Measurements from ENCODE around the gene HTT. TPM values are rescaled to one million over a fixed set of nuclear protein-coding genes. Genes with fewer than 3 reads are reported as not detected.

The HTT gene
- total RNA-seq, 2 donors from 2014 or later, result 51.0 to 55.5 TPM

DNA sequence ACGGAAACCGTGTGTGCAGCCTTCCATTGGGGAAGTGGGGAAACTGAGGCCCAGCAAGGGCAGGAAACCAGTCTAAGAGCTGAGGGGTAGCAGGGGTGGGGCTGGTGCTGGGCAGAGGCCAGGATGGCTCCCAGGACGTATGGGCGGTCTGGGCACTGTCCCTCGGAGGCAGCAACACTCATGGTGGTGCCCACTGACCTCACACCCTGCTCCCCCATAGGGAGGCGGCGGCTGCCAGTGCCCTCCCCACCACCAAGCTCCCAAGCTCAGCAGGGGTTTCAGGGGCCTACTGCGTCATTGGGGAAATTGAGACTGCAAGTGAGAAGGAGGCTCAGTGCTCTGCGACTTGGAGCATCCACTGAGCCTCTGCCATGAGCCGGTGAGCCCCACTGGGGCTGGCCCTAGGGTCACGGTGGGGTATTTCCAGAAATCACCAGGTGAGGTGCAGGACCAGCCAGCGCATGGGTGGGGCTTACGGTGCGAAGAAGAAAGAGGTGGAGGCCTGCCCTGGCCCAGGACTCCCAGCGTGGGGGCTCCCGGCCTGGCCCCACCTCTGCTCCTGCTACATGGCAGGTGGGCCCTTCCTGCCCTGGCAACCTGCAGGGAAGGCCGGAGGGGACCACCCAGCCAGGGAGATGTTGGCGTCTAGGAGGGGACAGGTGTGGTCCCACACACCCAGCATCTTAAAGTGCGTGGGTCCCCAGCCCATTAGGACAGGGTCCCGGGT is 175.4 kb downstream of the HTT start:
- no peaks in the 10 kb centered on the region for H3K4me1 ChIP-seq
- H3K27ac ChIP-seq, result no peak overlapping the region
- TF ChIP-seq, protein P1, sequence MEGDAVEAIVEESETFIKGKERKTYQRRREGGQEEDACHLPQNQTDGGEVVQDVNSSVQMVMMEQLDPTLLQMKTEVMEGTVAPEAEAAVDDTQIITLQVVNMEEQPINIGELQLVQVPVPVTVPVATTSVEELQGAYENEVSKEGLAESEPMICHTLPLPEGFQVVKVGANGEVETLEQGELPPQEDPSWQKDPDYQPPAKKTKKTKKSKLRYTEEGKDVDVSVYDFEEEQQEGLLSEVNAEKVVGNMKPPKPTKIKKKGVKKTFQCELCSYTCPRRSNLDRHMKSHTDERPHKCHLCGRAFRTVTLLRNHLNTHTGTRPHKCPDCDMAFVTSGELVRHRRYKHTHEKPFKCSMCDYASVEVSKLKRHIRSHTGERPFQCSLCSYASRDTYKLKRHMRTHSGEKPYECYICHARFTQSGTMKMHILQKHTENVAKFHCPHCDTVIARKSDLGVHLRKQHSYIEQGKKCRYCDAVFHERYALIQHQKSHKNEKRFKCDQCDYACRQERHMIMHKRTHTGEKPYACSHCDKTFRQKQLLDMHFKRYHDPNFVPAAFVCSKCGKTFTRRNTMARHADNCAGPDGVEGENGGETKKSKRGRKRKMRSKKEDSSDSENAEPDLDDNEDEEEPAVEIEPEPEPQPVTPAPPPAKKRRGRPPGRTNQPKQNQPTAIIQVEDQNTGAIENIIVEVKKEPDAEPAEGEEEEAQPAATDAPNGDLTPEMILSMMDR (IDR thresholded peaks at IDR 0.05), result no peak
- DNase-seq, result no peak
- no peaks in the 10 kb centered on the region for H3K27me3 ChIP-seq
- H3K4me3 ChIP-seq, result no peak overlapping the region
- intact Hi-C loops (cut with DNase I), result no loop called here
- no peak overlapping the region for H3K9ac ChIP-seq (ENCODE audit: low read depth in 2 of 2, low read length in 2 of 2)
- no peaks in the 10 kb centered on the region for H3K9me3 ChIP-seq
- no peaks in the 10 kb centered on the region for H3K36me3 ChIP-seq

DNA sequence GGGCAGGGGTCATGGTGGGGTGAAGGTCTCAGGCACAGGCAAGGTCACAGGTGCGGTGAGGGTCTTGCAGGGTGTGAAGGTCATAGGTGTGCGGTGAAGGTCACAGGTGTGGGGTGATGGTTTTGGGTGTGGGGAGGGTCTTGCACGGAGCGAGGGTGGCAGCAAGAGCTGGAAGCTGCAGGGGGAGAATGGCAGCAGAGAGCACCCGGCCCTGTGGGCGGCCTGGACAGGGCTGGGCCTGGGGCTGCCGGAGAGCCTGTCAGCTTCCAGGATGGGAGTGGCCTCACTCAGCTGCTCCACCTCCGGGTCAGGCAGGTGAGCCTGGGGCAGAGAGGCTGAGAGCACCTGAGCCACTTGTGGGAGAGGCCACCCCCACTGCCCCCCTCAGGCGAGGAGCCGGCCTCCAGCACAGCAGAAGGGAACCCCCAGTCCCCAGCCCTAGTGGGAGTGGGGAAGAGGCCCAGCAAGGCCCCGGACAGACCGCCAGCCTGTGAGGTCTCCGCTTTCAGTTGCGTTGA is 176.0 kb downstream of the HTT start:
- Histone ChIP-seq H3K27me3 (no peaks in the 10 kb centered on the region), H3K4me3 (no peak overlapping the region), H3K36me3 (no peaks in the 10 kb centered on the region), H3K9ac (ENCODE audit: low read depth in 2 of 2, low read length in 2 of 2) (no peak overlapping the region), H3K27ac (no peak overlapping the region), H3K4me1 (no peaks in the 10 kb centered on the region), H3K9me3 (no peaks in the 10 kb centered on the region)
- intact Hi-C loops (cut with DNase I), result no loop called here
- DNase-seq, result no peak
- TF ChIP-seq, protein P1 (IDR thresholded peaks at IDR 0.05), result no peak

DNA sequence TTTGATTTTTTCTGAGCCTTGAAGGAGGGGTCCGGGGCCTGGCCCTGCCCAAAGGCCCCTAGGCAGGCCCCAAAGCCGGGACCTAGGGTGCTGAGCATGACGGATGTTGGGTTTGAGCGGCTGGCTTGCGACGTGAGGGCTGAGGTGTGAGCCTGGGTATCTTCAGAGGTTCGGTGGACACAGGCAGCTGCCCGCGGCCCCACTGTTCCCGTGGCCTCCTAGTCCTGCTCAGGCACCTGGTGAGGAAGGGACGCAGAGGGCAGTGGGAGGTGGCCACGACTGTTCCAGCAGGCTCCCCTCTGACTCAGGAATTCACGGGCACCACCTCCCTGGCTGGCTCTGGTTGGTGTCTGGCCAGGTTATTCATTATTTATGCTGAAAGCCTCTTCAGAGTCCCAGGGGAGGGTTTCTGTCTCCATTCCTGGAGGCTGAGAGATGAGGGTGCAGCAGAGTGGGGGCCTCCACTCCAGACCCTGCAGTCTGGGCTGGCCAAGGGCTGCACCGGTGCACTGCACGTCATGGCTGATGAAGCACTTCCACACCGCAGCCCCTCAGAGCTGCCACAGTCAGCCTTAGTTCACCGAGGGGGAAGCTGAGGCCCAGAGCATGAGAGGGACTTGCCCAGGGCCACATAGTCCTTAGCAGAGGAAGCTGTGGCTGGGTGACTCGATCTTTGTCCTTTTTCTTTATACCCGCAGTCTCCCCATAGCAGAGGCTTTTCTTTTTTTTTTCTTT is 176.6 kb downstream of the HTT start:
- no peak overlapping the region for H3K4me3 ChIP-seq
- TF ChIP-seq, protein P1 (IDR thresholded peaks at IDR 0.05), result no peak
- H3K4me1 ChIP-seq, result no peaks in the 10 kb centered on the region
- no peaks in the 10 kb centered on the region for H3K9me3 ChIP-seq
- H3K36me3 ChIP-seq, result no peaks in the 10 kb centered on the region
- no peak overlapping the region for H3K27ac ChIP-seq
- no peak overlapping the region for H3K9ac ChIP-seq (ENCODE audit: low read depth in 2 of 2, low read length in 2 of 2)
- no peaks in the 10 kb centered on the region for H3K27me3 ChIP-seq
- no peak for DNase-seq
- intact Hi-C loops (cut with DNase I), result no loop called here

DNA sequence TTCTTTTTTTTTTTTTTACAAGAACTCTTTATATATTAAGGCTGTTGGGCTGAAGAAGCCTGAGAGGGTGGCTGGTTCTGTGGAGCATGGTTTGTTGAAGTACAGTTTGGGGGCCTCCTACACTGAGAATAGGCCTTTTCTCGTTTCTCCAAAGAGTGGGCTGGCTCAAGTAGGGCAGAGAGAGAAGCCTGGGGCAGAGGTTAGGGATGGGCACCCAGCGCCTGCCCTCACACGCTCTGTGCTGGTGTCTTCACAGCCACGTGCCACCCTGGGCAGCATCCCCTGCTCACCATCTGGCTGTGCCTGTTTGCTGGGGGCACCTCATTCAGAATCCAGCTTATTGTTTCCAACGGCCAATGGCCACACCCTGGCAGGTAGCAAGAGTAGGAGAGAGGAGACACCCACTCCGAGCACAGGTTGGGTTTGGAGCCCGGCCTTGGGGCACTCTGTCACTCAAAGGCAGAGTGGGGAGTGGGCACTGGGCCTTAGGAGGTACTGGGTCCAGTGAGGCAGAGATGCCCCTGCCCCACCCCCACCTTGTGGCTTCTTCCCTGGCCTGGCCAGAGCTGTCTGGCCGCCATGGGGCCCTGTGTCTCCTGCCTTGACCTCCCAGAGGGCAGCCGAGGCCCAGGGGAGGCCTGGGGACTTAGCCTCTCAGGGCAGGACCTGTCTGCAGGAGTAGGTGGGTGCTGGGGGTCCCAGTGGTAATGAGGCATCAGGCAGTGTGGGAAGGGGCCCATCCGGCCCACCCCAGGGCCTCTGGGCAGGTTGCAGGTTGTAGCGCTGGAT is 177.4 kb downstream of the HTT start:
- H3K36me3 ChIP-seq, result no peaks in the 10 kb centered on the region
- H3K9ac ChIP-seq (ENCODE audit: low read depth in 2 of 2, low read length in 2 of 2), result no peak overlapping the region
- H3K9me3 ChIP-seq, result no peaks in the 10 kb centered on the region
- no peak overlapping the region for H3K4me3 ChIP-seq
- intact Hi-C loops (cut with DNase I), result no loop called here
- no peak for DNase-seq
- no peaks in the 10 kb centered on the region for H3K27me3 ChIP-seq
- TF ChIP-seq, protein P1 (IDR thresholded peaks at IDR 0.05), result no peak
- H3K27ac ChIP-seq, result no peak overlapping the region
- no peaks in the 10 kb centered on the region for H3K4me1 ChIP-seq

DNA sequence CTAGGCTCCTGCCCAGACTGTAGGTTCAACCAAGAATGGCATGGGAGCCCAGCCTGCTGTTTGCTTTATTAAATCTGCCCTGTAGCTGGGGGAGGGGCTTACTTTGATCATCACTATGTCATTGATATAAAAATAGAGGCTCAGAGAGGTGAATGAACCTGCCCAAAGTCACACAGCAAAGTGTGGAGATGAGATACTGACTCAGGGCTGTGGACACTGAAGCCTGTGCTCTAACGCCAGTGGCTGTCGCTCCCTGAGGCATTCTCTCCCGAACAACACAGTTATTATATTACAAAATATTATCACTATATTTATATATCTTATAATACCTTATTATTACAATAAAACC is 178.0 kb downstream of the HTT start:
- TF ChIP-seq, protein P1 (IDR thresholded peaks at IDR 0.05), result no peak
- H3K4me3 ChIP-seq, result no peak overlapping the region
- no peak overlapping the region for H3K9ac ChIP-seq (ENCODE audit: low read depth in 2 of 2, low read length in 2 of 2)
- H3K9me3 ChIP-seq, result no peaks in the 10 kb centered on the region
- intact Hi-C loops (cut with DNase I), result no loop called here
- H3K4me1 ChIP-seq, result no peaks in the 10 kb centered on the region
- DNase-seq, result no peak
- H3K36me3 ChIP-seq, result no peaks in the 10 kb centered on the region
- no peak overlapping the region for H3K27ac ChIP-seq
- H3K27me3 ChIP-seq, result no peaks in the 10 kb centered on the region
